Activated CD4-positive, alpha-beta T cell treated with anti-CD3 and anti-CD28 coated beads for 24 hours (primary cell): ENCODE results near the gene LRP10.
"Not testable (repeated sequence)": the region's sequence is repeated elsewhere in the genome, so short reads cannot be mapped to it uniquely, and the experiment has no call there.

Experiments used
- DNase-seq, 2 donors: peaks; one replicate each; pipeline ENCODE4 v3.0.0-alpha.2; 2020; ENCODE audit warnings: low read depth in 2 of 2

The LRP10 gene

DNA sequence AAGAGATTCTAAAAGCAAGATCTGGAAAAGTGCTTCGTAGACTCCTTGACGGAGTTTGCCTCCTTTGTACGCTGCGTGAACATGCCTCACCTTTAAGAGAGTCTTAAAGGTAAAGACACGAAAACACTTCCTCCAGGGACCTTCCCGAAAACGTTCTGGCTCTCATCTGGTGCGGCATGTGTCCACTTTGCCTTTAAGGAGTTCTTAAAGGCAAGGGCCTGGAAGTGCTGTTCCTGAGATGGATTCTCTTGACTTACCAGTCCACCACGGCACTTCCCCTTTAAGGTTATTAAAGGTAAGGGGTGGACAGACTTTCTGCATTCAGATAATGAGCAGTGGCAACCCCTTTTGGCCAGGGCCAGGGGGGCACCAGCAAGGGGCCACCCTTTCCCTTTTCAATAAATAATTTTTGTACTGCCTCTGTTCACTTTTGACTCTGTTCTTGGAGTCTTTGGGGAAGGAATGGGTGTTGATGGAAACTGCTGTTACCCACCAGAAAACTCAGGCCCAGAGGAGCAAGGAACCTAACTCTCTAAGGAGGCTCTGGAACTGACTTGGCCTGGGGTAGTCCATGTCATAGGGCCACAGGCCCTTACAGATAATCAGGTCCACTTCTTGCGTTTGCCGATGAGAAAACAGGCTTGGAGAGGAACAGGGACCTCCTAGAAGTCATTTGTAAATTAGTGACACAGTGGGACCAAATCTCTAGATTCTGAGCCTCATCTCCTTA lies 15.9 kb downstream of the LRP10 start:
- DNase-seq, result no peak

DNA sequence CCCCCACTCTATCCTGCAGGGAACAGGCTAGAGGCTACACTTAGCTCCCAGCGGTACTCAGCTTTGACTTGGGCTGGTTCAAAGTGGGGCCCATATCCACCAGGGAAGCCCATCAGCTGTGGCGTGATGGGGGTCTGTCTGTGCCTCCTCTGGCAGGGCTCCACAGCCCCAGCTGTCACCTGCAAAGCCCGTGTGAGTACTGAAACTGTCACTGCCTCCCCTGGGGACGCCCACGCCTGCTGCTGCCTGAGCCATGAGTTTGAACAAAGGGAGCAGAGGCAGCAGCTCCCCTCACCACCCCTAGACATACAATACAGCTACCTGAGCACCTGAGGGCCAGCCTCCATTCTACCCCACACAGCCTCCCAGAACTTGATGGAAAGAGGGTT lies 16.4 kb downstream of the LRP10 start:
- peak; percentile 38 to 46 for DNase-seq

DNA sequence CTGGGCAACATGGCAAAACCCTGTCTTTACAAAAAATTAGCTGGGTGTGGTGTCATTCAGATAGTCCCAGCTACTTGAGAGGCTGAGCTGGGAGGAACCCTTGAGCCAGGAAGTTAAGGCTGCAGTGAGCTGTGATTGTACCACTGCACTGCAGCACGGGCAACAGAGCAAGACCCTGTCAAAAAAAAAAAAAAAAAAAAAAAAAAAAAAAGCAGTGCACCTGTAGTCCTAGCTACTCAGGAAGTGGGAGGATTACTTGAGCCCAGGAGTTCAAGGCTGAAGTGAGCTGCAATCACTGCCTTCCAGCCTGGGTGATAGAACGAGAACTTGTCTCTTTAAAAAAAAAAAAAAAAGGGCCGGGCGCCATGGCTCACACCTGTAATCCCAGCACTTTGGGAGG lies 17.1 kb downstream of the LRP10 start:
- DNase-seq, result no peak

DNA sequence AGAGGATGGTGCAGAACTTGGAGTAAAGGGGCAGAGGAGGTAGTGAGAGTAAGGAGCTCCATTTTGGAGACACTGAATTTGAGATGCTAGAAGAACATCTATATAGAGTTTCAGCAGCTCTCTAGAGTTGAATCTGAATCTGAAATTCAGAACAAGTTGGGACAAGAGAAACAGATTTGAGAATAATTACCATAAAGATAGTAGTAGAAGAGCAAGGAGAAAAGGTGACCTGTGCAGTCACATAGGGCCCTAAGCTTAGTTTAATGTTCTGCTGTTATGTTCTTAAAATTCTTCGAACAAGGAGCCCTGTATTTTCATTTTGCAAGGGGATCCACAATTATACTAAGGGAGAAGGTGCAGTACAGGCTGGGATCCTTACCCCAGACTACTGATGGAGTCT lies 18.9 kb downstream of the LRP10 start:
- DNase-seq, result no peak

DNA sequence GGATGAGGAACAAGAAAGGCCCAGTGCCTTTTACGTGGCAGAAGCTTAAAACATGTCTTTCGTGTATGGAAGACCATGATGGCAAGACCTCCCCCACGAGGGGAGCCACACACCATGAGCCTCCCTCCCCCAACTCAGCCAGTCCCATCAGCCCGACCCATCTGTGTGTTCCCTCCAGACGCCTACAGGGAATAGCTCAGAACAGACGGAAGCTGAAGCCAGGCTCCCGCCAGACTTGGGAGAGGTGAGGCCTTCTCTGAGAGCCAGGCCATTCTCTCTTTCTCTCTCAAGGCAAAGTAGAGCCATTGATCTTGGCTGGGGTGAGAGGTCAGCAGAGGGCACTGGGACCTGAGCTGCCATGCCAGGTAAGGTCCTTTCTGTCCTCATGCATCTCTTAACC lies 20.9 kb downstream of the LRP10 start:
- DNase-seq, result no peak

DNA sequence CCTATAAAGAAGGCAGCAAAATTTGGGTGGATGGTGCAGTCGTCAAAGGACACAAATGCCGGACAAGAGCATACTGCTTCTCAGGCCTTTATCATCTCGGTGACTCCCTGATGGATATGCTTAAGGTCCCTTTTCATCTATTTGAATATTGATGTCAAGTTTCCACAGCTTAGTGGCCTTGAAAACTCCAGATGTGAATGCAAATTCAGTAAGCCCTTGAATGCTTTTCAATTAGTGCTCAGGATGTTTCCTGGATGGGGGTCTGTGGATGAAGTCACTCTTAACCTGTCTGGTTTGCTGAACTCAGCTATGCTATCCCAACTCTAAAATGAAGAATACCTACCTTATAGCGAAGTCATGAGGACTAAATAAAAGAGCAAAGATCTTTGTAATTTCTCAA lies 22.2 kb downstream of the LRP10 start:
- DNase-seq, result no peak

DNA sequence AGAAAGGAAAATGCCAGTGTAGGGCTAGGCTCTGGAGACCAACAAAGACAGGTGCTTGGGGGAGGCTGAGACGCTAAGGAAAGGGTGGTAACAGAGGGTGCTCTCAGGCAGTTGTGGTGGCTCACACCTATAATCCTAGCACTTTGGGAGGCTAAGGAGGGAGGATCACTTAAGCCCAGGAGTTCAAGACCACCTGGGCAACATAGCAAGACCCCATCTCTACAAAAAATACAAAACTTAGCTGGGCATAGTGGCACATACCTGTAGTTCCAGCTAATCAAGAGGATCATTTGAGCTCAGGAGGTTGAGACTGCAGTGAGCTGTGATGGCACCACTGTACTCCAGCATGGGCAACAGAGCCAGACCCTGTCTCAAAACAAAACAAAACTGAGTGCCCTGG lies 23.9 kb downstream of the LRP10 start:
- DNase-seq, result no peak

DNA sequence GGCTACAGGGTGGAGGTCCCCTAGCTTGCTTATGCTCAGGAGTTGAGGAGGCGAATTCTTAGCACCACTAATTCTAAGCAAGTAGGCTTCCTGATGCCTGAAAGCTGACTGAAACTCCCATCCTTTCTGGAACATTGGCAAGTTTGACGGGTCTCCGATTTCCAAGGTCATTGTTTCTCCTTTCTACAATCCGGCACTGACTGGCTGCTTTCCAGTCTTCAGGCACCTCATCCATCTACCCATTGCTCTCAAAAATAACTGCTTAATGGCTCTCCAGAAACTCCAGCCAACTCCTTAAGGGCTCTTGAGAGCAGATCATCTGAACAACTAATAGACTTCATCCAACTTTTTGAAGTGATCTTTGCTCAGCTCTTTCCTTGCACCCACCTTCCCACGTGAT lies 24.8 kb downstream of the LRP10 start:
- no peak for DNase-seq

DNA sequence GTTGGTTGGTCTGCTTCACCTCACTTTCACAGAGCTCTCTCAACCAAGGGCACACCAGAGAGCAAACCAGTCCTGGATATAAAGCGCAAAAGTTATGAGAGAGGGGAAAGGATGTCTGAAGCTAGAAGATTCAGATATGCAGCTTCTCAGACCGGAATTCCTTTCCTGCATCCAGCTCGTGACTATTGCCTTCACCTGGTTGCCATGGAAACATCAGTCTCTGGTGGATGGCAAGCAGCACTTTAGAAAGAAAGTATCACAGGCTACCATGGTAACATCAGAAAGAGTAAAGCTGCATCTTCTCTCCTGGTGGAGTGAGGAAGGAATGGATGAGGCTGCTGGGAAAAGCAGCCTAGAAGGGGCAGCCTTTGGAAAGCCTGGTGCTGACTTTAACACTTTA lies 25.2 kb downstream of the LRP10 start:
- DNase-seq, result no peak

DNA sequence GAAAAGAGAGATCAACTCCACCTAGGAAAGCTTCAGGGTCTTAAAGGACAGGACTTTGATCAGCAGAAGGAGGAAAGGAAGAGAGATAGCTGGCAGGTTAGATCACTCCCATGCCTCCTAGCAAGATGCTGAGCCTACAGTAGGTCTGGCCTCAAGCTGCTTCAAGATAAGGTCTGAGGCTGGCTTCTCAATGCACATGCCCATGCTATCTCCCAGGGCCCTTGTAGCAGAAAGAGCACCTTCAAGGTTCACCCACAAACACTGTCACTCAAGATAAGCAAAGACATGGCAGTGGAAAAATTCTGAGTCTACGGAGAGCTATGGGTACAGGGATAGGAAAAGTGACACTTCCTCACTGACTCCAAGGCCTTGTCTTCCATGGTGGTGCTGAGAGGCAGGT lies 25.8 kb downstream of the LRP10 start:
- no peak for DNase-seq

DNA sequence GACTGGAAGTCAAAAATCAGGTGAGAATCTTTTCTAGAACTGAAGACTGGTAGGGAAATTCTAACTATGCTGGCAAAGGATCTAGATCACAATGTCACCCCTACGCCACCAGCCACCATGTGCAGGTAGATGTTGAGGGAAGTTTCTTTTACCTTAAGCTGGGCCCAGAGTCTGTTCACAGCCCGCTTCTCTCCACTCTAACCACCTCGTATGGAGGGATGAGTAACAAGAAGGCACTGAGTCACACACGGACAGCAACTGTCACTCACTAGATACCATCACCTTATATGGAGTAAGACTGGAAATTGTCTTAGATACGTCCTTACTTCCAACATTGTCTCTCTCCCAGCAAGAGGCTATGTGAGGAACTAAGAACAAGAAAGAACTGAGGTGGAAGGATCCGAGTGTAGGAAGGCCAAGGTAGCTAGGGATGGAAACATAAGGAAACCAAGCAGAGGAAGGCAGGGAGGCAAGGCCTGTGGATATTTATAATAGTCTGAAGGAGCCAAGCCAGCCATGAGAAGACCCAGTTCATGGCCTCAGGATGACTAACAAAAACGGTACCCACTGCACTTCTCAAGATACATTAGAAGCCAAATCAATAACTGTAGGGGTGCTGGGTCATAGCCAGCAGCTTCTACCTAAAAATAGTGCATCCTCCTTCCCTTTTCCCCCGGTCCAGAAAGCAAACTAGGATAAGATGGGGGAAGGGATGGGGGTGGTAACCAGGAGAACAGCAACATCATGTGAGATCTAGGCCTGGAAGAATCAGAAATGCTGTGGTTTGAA lies 27.0 kb downstream of the LRP10 start:
- DNase-seq, result no peak

DNA sequence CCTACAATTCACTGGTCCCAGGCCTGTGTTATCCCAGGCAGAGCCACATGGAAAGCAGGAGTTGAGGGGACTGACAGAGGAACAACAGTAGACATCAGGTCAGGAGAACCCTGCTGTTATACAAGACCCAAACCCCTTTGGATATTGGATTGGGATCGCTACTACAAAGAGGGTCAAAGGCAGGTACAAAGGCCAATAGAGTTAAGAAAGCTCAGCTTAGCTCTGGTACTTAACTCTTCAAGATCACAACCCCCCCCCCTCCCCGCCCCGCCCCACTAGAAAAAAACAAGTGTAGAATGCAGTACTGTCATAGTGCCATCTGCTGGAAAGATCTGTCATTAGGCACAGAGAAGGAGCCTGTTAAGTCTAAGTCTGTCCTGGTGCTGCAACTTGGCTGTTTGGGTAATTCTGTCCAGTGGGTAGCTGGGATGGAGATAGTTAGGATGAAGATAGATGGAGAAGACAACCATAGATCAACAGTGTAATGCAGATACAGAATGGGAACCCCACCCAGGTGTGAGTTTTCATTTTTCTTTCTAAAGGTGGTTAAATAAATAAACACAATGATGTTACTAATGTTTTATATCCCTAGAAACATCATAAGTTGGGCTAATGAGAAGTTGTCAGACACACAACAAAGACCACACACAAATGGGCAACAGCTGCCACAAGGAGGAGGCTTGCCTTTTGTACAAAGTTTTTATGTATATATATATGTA lies 28.7 kb downstream of the LRP10 start:
- peak in 1 of 2 donors; percentile 40 for DNase-seq

DNA sequence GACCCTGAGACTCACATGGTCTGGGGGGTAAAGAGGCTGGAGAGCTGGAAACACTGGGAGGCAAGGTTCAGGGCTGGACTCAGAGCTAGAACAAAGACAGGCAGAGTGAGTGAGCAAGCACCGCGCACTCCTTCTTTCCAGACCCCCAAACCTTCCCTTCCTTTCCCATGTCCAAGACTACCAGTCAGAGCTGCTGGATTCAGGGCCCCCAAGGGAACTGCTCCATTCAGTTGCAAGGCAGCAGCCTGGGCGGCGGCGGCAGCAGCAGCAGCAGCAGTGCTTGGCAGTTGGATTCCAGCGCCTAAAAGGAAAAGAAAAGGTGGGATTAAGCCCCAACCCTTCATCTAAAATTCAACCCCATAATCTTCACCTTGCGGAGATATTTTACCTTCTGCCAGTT lies 30.3 kb downstream of the LRP10 start:
- no peak for DNase-seq

DNA sequence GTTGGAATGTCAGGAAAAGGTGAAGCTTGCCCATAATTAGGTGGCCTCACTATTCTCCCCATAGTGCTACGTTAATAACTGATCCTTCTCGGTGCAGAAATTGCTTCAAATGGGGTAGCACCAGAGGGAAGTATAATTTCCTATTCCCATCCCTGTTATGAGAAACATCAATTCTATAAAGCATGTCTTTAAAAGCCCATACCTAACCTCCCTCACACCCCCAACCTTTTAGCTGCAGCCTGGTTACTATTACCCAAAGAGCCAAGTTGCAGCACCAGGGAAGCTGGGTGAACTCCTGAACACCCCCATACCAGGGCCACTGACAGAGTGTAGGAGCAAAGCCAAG lies 32.2 kb downstream of the LRP10 start:
- no peak for DNase-seq

DNA sequence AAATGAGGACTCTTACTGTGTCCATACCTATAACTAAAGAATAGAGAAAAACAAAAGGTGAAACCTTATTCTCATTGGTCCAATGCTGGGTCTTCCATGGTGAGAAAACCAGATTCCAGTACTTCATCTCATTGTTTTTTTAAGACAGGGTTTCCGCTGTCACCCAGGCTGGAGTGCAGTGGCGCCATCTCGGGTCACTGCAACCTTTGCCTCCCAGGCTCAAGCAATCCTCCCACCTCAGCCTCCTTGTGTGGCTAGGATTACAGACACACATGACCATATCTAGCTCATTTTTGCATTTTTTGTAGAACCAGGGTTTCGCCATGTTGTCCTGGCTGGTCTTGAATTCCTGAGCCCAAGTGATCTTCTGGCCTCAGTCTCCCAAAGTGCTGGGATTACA lies 34.1 kb downstream of the LRP10 start:
- DNase-seq, result no peak

DNA sequence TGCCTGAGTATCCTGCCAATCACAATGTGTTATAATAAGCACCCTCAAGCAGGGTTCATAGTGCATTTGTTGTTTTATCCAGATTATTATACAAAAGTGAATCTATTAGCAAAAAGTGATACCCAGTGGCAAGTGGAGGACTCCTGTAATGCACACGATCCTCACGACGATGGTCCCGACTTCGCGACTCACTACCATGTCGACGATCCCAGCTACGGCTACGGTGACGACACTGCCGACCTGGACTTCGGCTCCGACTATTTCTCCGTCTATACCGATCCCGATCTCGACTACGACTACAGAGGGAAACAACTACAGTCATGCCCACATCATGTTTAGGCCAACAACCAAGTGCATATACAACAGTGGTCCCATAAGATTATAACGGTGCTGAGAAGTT lies 34.5 kb downstream of the LRP10 start:
- DNase-seq, result no peak

DNA sequence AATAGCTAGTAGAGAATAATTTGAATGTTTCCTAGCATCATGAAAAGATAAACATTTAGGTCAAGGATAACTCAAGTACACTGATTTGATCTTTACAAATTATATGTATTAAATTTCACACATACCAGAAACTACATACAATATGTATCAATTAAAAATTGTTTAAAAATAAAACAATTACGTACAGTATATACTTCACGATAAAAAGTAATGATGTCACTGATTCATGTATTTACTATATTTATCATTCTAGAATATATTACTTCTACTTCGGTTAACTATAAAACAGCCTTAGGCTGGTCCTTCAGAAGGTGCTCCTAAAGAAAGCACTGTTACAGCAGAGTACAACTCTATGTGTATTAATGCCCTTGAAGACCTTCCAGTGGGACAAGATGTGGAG lies 35.9 kb downstream of the LRP10 start:
- DNase-seq, result no peak

DNA sequence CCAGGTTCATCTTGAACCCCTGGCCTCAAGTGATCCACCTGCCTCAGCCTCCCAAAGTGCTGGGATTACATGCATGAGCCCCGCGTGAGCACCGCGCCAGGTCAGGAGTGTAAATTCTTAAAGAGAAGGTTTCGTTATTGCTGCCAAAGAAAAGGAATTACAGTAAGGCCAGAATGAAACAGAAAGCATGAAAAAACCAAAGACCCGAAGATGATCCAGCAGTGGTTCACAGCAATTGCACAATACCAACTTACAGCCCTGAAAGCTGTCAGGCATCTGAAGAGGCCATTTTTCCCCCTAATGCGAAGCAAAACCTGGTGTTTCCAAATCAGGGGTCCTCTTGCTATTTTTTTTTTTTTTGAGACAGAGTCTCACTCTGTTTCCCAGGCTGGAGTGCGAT lies 37.1 kb downstream of the LRP10 start:
- DNase-seq, result no peak

DNA sequence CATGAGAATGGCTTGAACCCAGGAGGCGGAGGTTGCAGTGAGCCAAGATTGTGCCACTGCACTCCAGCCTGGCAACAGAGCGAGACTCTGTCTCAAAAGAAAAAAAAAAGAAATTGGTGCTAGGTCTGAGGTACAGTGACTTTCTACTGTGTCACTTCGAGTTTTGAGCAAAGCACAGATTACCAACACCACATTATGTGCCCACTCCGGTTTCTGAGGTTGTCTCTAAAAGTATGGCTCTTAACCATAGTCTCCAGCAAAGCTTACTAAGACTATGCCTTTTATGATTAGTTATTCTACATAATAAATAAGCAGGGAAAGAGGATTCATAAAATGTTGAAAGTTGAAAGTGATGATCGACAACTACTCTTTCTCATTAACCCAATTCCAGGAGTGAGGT lies 39.4 kb downstream of the LRP10 start:
- DNase-seq, result no peak

DNA sequence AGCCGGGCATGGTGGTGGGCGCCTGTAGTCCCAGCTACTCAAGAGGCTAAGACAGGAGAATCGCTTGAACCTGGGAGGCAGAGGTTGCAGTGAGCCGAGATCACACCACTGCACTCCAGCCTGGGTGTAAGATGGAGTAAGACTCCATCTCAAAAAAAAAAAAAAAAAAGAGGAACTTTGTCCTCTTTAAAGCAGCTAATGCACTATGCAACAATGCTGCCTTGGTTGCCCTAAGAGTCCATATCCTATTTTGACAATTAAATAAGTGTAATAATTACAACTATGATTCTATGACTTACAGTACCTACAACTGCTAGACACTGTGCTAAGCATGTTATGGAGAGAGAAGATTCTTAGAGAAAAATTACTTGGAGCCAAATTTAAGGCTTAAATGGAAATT lies 43.3 kb downstream of the LRP10 start:
- DNase-seq, result not testable (repeated sequence)

DNA sequence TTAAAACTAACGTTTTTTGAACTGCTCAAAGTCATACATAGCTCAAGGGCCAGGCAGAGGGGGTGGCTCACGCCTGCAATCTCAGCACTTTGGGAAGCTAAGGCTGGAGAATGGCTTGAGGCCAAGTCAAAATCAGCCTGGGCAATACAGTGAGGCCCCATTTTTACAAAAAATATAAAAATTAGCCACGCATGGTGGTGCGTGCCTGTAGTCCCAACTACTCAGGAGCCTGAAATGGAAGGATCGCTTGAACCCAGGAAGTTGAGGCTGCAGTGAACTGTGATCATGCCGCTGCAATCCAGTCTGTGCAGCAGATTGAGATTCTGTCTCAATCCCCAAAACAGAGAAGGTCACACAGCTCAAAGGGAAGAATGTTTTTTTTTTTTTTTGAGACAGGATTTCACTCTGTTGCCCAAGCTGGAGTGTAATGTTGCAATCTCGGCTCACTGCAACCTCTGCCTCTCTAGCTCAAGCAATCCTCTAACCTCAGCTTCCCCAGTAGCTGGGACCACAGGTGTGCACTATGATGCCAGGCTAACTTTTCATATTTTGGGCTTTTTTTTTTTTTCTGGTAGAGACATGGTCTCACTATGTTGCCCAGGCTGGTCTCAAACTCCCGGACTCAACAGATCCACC lies 44.5 kb downstream of the LRP10 start:
- no peak for DNase-seq

DNA sequence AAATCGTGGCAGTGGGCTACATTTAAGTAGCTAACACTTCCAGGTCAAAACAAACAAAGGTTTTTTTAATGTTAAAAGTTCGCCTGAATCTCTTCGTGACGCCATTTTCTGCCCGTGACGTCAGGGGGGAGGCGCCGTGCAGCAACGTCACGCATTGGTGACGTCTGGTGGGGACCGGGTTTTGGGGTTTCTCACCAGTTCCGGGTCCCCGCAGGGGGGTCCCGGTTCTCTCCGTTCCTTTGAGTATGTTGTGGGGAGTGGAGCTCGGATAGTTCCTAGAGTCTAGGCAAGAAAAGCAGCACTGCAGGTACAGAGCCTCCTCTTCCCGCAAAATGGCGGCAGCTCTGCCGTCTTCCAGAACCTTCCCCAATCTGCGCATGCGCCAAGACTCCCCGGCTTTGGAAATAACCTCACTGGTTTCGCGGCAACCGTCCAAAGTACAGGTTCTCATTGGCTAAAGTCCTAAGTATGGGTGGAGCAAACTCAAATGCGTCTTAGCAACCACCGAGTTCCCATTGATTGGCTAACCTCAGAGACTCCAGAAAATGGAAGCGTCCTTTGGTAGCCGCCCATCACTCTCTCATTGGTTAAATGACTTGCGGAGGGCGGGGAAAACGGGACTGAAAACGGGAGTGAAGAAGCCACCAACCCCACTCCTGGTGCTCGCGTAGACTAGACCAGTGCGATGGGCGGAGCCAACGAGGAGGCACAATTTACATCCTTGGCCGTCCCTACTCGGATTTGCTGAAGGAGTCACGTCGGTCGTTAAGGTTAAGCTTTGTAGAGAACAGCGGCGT lies 47.5 kb downstream of the LRP10 start, which contains the start of gene RBM23:
Gene RBM23, minus strand, starts transcription at position 346 of the 797 bp plus-strand sequence.
- DNase-seq, result peak; percentile 99 to 100
